ENCODE results near the gene PRKAB1.
"Not testable (repeated sequence)": the region's sequence is repeated elsewhere in the genome, so short reads cannot be mapped to it uniquely, and the experiment has no call there.

The PRKAB1 gene
- 32.8 to 43.2 reads per million in 2 experiments for total RNA-seq

- DNase-seq (ENCODE audit: low read depth), result peak; percentile 88
Measured at GRCh38 chr12:119667577-119668323, at the start of gene PRKAB1. PRKAB1 (plus strand) TSS chr12:119668133; CDS start chr12:119668245, 112 bp downstream.

GRCh38 chr12:119618328-119618896, 49.5 kb upstream of the PRKAB1 start:
- DNase-seq (ENCODE audit: low read depth), result not testable (repeated sequence)

- no peak for DNase-seq (ENCODE audit: low read depth)
Measured at GRCh38 chr12:119620490-119620889, 47.4 kb upstream of the PRKAB1 start.

GRCh38 chr12:119621878-119622277, 46.1 kb upstream of the PRKAB1 start:
- DNase-seq (ENCODE audit: low read depth), result no peak

GRCh38 chr12:119624966-119625365, 43.0 kb upstream of the PRKAB1 start:
- no peak for DNase-seq (ENCODE audit: low read depth)

GRCh38 chr12:119627019-119627643, 40.8 kb upstream of the PRKAB1 start:
- no peak for DNase-seq (ENCODE audit: low read depth)

GRCh38 chr12:119627686-119628085, 40.2 kb upstream of the PRKAB1 start:
- DNase-seq (ENCODE audit: low read depth), result no peak

GRCh38 chr12:119630223-119630780, 37.6 kb upstream of the PRKAB1 start:
- no peak for DNase-seq (ENCODE audit: low read depth)

GRCh38 chr12:119630962-119631550, 36.9 kb upstream of the PRKAB1 start:
- no peak for DNase-seq (ENCODE audit: low read depth)

GRCh38 chr12:119631930-119632678, 35.8 kb upstream of the PRKAB1 start:
- DNase-seq (ENCODE audit: low read depth), result no peak

- no peak for DNase-seq (ENCODE audit: low read depth)
Measured at GRCh38 chr12:119634743-119635142, 33.2 kb upstream of the PRKAB1 start.

- no peak for DNase-seq (ENCODE audit: low read depth)
Measured at GRCh38 chr12:119642986-119643385, 24.9 kb upstream of the PRKAB1 start.

GRCh38 chr12:119644930-119645329, 23.0 kb upstream of the PRKAB1 start:
- DNase-seq (ENCODE audit: low read depth), result no peak

GRCh38 chr12:119645535-119646059, 22.3 kb upstream of the PRKAB1 start:
- no peak for DNase-seq (ENCODE audit: low read depth)

- no peak for DNase-seq (ENCODE audit: low read depth)
Measured at GRCh38 chr12:119649202-119649808, 18.6 kb upstream of the PRKAB1 start.

GRCh38 chr12:119652665-119653064, 15.3 kb upstream of the PRKAB1 start:
- DNase-seq (ENCODE audit: low read depth), result no peak

- not testable (repeated sequence) for DNase-seq (ENCODE audit: low read depth)
Measured at GRCh38 chr12:119657001-119657400, 10.9 kb upstream of the PRKAB1 start.

GRCh38 chr12:119658166-119658565, 9.8 kb upstream of the PRKAB1 start:
- not testable (repeated sequence) for DNase-seq (ENCODE audit: low read depth)

GRCh38 chr12:119659289-119659897, 8.5 kb upstream of the PRKAB1 start:
- DNase-seq (ENCODE audit: low read depth), result peak; percentile 19

- no peak for DNase-seq (ENCODE audit: low read depth)
Measured at GRCh38 chr12:119660076-119660475, 7.9 kb upstream of the PRKAB1 start.

All from T follicular helper cell (primary cell).